DOHH2 (cell line): ENCODE results near the gene XRCC2.

Experiments used
- EZH2phosphoT487 ChIP-seq: fragments of 200-600 bp; sonication (generic); IDR thresholded peaks from 2 replicates; pipeline ENCODE4 v1.6.1; 2017; ENCODE audit warnings: borderline replicate concordance, mild to moderate bottlenecking, antibody characterized with exemption, low read length, moderate library complexity, mixed read lengths
- TF ChIP-seq, protein P1 (sequence below): fragments of 200-600 bp; sonication (generic); IDR thresholded peaks from one replicate; pipeline ENCODE4 v1.5.1; 2014; ENCODE audit warnings: antibody characterized with exemption, mild to moderate bottlenecking, low read depth, low read length; ENCODE audit not compliant: poor library complexity, severe bottlenecking

DNA sequence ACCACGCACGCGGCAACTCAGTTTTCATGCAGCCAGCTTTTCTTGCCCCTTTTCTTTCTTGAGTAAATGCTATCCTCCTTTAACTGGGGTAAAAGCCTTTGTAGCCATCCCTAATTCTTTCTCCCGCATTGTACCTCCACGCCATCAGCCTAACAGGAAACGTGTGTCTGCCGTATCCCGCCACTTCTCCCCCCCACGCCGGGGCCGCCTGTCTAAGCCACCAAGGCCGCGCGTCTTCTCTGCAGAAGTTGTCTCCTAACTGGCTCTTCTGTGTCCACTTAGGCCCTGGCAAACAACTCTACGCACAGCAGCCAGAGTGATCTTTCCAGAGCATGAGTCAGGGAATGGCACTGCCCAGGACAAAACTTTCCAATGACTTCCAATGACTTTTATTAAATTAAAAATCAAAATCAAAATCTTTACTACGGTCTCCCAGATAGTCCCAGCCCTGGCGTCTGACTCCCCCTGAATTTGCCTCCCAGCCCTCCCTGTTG is 74.6 kb downstream of the XRCC2 start:
- TF ChIP-seq, protein P1, sequence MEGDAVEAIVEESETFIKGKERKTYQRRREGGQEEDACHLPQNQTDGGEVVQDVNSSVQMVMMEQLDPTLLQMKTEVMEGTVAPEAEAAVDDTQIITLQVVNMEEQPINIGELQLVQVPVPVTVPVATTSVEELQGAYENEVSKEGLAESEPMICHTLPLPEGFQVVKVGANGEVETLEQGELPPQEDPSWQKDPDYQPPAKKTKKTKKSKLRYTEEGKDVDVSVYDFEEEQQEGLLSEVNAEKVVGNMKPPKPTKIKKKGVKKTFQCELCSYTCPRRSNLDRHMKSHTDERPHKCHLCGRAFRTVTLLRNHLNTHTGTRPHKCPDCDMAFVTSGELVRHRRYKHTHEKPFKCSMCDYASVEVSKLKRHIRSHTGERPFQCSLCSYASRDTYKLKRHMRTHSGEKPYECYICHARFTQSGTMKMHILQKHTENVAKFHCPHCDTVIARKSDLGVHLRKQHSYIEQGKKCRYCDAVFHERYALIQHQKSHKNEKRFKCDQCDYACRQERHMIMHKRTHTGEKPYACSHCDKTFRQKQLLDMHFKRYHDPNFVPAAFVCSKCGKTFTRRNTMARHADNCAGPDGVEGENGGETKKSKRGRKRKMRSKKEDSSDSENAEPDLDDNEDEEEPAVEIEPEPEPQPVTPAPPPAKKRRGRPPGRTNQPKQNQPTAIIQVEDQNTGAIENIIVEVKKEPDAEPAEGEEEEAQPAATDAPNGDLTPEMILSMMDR: no peak
- TF ChIP-seq EZH2phosphoT487: no peak
